ENCODE measurements around the gene CSK.

DNA sequence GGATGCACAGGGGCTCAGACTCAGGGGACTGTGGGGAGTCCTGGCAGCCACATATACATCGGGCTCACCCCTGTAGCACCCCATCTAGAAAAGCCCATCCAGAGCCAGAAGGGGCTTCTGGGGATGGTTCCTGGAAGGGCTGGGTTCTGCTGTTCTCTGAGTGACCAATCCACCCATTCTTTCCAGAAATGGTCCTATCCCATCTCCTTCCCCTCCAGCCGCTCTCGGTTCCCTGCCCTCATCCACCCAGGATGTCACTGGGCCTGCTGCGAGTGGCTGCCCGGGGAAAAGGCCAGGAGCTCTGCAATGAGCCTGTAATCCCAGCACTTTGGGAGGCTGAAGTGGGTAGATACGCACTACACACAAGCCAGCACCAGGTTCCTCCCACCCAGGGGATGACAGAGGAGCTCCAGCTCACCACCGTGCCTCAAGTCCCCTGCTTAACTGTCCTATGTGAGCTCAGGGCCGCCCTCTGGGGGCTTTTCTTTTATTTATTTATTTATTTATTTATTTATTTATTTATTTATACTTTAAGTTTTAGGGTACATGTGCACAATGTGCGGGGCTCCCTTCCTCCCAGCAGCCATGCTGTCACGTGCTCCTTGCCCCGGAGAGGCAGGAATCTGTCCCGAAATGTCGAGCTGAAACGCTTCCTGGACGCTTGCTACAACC is 13.6 kb upstream of the CSK start:
- TF ChIP-seq, protein P1, sequence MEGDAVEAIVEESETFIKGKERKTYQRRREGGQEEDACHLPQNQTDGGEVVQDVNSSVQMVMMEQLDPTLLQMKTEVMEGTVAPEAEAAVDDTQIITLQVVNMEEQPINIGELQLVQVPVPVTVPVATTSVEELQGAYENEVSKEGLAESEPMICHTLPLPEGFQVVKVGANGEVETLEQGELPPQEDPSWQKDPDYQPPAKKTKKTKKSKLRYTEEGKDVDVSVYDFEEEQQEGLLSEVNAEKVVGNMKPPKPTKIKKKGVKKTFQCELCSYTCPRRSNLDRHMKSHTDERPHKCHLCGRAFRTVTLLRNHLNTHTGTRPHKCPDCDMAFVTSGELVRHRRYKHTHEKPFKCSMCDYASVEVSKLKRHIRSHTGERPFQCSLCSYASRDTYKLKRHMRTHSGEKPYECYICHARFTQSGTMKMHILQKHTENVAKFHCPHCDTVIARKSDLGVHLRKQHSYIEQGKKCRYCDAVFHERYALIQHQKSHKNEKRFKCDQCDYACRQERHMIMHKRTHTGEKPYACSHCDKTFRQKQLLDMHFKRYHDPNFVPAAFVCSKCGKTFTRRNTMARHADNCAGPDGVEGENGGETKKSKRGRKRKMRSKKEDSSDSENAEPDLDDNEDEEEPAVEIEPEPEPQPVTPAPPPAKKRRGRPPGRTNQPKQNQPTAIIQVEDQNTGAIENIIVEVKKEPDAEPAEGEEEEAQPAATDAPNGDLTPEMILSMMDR (IDR thresholded peaks at IDR 0.05): no peak
- TF ChIP-seq POLR2A (IDR thresholded peaks at IDR 0.05): no peak

Measured in esophagus squamous epithelium (tissue), 4 donors.